Stomach smooth muscle (tissue), 2 donors: Measurements from ENCODE around the gene PAX7.

Experiments
- H3K27ac ChIP-seq: one replicate; pipeline ENCODE4 v1.7.0; 2013; ENCODE audit warnings: mild to moderate bottlenecking, low read length, inconsistent platforms
- H3K27me3 ChIP-seq, 2 donors: one replicate each; pipeline ENCODE4 v1.7.0; 2013; ENCODE audit warnings: low read length in 2 of 2; ENCODE audit not compliant: insufficient read depth in 2 of 2, control insufficient read depth in 1 of 2
- H3K36me3 ChIP-seq, 2 donors: one replicate each; pipeline ENCODE4 v1.7.0; 2013; ENCODE audit warnings: low read length in 2 of 2; ENCODE audit not compliant: control insufficient read depth in 2 of 2, insufficient read depth in 2 of 2
- H3K4me1 ChIP-seq: one replicate; pipeline ENCODE4 v1.7.0; 2013; ENCODE audit warnings: low read length; ENCODE audit not compliant: control insufficient read depth, insufficient read depth
- H3K4me3 ChIP-seq, 2 donors: one replicate each; pipeline ENCODE4 v1.7.0; 2013; ENCODE audit warnings: low read length in 2 of 2
- H3K9ac ChIP-seq, 2 donors: one replicate each; pipeline ENCODE4 v1.7.0; 2013; ENCODE audit warnings: low read length in 2 of 2, mild to moderate bottlenecking in 1 of 2
- H3K9me3 ChIP-seq, 2 donors: one replicate each; pipeline ENCODE4 v1.7.0; 2013; ENCODE audit warnings: low read length in 2 of 2; ENCODE audit not compliant: control insufficient read depth in 2 of 2
- donor health status: healthy.
- donor health status: Pancreatic carcinoma.

The PAX7 gene

DNA sequence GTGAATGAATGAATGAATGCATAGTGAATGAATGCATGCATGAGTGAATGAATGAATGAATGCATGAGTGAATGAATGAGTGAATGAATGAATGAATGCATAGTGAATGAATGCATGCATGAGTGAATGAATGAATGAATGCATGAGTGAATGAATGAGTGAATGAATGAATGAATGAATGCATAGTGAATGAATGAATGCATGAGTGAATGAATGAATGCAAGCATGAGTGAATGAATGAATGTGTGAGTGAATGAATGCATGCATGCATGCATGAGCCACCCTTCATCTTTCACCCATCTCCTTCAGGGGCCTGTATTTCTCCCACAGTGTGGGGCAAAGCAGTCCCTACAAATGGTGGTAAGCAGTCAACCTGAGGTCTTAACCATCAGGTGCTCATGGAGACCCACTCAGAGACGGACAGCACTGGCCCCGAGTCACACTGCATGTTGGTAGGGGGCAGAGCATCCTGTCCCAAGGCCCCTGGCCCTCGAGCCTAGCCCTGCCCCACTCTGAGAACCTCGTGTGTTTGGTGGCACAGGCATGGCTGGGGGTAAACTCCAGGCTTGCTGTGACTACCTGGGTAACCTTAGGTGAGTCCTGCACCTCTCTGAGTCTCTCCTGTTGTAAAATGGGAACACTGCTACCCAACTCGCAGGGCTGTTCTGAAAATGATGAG is 28.0 kb upstream of the PAX7 start:
- Histone ChIP-seq H3K9ac (no peak overlapping the region), H3K4me1 (no peaks in the 10 kb centered on the region)

DNA sequence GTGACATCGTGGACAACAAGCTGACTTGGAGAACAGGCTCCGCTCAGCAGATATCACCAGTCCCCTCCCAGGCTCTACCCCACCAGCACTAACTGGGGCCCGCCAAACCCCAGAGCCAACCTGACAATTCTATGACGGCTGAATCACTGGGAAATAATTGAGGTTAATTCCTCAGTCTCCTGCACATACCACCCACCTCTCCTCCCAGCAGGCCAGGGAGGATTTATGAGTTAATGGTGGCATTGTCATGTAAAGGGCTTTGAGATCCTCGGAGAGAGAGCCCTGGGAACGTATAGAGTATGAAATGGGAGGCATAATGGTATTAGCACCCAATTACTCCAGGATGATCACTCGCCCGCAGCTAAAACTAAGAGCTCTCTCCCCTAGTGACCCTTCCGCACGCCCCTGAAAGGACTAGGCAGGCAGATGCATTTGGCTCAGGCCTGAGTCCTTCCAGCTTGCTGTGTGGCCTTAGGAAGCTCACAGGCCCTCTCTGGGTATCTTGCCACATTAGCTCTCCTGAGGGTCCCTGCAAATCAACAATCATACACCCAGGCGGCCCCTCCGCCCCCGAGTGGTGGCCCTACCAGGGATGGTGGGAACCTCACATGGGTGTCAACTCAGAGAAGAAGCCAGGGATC is 27.3 kb upstream of the PAX7 start:
- H3K36me3 ChIP-seq = no peaks in the 10 kb centered on the region
- no peak overlapping the region for H3K4me3 ChIP-seq
- no peak overlapping the region for H3K27ac ChIP-seq
- H3K9ac ChIP-seq = no peak overlapping the region
- H3K27me3 ChIP-seq = peaks cover 14 to 18% of the 10 kb centered on the region in 2 donors
- H3K4me1 ChIP-seq = no peaks in the 10 kb centered on the region
- H3K9me3 ChIP-seq = no peaks in the 10 kb centered on the region

More for the DNA sequence above, 28.0 kb upstream of the PAX7 start:
- peaks cover 16 to 17% of the 10 kb centered on the region in 2 donors for H3K27me3 ChIP-seq
- H3K9me3 ChIP-seq = no peaks in the 10 kb centered on the region
- no peak overlapping the region for H3K4me3 ChIP-seq
- no peak overlapping the region for H3K27ac ChIP-seq
- no peaks in the 10 kb centered on the region for H3K36me3 ChIP-seq

DNA sequence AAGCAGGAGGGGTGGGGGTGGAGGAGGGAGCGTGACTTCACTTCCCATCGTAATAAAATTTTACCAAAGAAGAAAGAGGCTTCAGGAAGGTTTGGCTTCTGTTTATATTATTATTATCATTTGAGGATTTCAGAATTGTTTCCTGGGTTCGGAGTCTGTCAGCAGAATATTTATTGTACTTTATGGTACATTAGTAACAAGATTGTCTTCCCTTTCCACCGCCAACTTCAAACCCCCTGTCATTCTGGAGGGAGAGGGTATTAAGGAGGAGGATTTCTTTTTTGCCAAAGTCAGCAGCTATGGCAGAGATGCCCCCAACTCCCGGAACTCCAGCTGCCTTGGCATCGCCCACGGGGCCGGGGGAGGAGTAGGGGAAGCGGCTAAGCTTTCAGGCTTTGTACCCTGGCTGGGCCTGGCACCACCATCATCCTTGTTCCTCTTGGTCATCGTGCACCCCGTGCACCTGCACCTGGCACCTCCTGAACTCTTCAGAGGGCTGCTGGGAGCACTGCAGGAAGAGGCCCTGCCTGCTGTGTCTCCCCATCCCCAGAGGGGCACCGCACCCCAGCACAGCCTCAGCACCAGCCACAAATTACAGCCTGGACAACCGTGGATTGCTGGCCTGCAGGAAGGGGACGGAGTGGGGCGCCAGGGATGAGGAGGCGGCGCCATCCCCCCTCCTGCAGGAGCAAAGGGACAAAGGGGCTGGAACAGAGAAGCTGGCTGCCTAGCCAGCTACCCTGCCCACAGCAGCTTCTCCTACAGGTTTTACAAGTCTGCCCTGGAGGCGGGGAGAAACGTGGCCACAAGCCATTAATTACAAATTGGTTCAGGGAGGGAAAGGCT is 24.0 kb upstream of the PAX7 start:
- no peaks in the 10 kb centered on the region for H3K36me3 ChIP-seq
- peaks cover 13 to 22% of the 10 kb centered on the region in 2 donors for H3K27me3 ChIP-seq
- H3K9ac ChIP-seq = no peak overlapping the region
- no peak overlapping the region for H3K27ac ChIP-seq
- no peak overlapping the region for H3K4me3 ChIP-seq
- H3K4me1 ChIP-seq = no peaks in the 10 kb centered on the region
- peaks cover 0 to 3% of the 10 kb centered on the region in 2 donors for H3K9me3 ChIP-seq

DNA sequence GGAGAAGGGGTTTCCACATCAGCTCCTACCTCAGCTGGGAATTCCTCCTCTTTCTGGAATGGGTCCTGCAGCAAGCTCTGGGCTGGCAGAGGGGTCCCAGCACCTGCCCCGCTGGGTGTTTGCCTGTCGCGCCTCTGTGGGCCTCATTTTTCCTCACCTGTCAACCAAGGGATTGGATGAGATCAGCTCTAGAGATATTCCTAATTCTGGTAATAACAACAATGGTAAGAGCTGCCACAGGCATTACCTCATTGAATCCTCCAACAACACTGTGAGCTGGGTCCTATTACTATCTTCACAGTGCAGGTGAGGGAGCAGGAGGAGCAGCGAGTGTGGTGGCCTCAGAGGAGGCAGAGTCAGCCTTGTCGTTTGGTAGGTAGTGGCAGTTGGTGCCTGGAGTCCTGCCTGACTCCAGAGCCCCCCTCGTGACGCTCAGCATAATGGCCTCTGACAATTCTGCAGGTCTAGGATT is 23.3 kb upstream of the PAX7 start:
- no peaks in the 10 kb centered on the region for H3K4me1 ChIP-seq
- peaks cover 0 to 3% of the 10 kb centered on the region in 2 donors for H3K9me3 ChIP-seq
- no peak overlapping the region for H3K27ac ChIP-seq
- H3K27me3 ChIP-seq = peaks cover 13 to 20% of the 10 kb centered on the region in 2 donors
- H3K9ac ChIP-seq = no peak overlapping the region
- no peak overlapping the region for H3K4me3 ChIP-seq
- H3K36me3 ChIP-seq = no peaks in the 10 kb centered on the region

DNA sequence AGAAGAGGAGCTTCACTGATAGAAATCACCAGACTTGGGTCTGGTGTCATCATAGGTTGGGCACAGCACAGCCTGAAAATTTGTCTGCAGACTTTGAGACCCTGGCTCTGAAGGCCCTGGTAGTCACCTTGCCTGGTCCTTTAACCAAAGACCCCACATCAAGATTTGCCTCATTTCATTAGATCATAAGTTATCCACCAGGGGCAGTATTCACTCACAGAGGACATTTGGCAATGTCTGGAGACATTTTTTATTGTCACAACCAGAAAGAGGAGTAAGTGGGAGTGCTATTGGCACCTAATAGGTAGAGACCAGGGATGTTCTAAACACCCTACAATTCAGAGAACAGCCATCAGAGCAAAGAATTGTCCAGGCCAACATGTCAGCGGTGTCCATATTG is 22.1 kb upstream of the PAX7 start:
- Histone ChIP-seq H3K9me3 (peaks cover 0 to 3% of the 10 kb centered on the region in 2 donors), H3K9ac (no peak overlapping the region), H3K4me3 (no peak overlapping the region), H3K36me3 (no peaks in the 10 kb centered on the region), H3K27me3 (peaks cover 16 to 19% of the 10 kb centered on the region in 2 donors), H3K27ac (no peak overlapping the region), H3K4me1 (no peaks in the 10 kb centered on the region)

DNA sequence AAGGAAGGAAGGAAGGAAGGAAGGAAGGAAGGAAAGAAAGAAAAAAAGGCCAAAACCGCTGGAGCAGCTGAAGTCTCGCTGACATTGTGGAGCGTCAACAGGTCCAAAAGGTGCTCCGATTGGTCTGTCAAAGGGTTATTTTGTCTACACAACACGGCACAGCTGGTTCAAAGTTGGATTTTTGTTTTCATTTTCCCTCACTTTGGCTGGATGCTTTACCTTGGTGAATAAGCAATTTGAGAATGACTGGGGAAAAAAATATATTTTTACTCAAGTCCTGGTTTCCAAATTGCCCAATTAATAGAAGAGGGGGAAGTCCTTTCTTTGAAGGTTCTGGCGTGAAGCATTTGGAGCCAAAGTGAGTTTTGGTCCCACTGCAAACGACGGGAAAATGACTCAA is 19.3 kb upstream of the PAX7 start:
- Histone ChIP-seq H3K9me3 (peaks cover 0 to 3% of the 10 kb centered on the region in 2 donors), H3K36me3 (no peaks in the 10 kb centered on the region), H3K27me3 (peaks cover 19 to 20% of the 10 kb centered on the region in 2 donors), H3K4me1 (no peaks in the 10 kb centered on the region), H3K4me3 (no peak overlapping the region), H3K9ac (no peak overlapping the region), H3K27ac (no peak overlapping the region)

DNA sequence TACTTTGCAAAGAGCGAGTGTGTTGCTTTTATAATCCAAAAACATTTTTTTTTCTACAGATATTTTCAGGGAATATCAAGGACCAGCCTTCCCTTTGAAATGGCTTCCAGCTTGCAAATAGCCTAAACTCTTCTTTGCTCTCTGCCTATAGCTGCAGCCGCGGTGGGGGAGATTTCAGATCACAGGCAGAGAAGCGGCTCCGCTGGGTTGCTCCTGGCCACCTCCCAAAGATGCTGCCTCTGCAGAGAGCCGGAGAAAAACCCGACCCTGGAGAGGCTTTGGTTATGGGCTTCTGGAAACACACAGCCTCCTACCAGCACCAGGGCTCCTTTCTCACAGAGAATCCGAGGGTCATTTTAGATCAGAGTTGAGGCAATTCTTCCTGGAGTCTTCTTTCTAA is 18.6 kb upstream of the PAX7 start:
- H3K27me3 ChIP-seq = peaks cover 20 to 22% of the 10 kb centered on the region in 2 donors
- no peak overlapping the region for H3K4me3 ChIP-seq
- H3K9me3 ChIP-seq = peaks cover 0 to 3% of the 10 kb centered on the region in 2 donors
- no peaks in the 10 kb centered on the region for H3K4me1 ChIP-seq
- H3K27ac ChIP-seq = no peak overlapping the region
- H3K9ac ChIP-seq = no peak overlapping the region
- H3K36me3 ChIP-seq = no peaks in the 10 kb centered on the region

DNA sequence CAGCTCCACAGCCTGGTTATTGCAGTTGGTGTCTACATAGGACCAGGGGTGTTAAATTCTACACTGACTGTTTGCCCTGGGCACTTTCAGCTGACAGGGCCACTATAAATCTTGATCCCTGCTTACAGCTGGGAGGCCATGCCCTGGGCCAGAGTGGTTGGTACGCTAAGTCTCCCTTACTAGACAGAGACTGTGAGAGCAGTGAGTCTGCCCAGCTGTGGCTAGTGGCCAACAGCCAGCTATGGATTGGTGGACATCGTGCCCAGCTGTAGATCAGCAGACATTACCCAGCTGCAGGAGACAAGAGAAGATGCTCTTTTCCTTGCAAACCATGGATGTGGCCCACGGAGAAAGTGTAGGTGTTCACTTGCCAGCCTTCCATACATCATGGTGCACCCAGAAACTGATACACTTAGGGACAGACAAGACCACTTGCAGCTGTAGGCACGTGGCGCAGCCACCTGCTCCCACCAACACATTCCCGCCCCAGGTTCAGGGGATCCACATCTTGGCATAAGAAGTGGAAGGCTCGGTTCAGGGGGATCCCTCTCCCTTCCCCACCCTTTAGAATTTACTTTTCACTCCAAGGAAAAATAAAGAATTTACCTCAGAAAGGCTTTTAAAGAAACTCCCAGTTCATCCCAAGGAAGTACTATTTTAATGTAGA is 16.4 kb upstream of the PAX7 start:
- Histone ChIP-seq H3K27me3 (peaks cover 12 to 19% of the 10 kb centered on the region in 2 donors), H3K27ac (no peak overlapping the region)

DNA sequence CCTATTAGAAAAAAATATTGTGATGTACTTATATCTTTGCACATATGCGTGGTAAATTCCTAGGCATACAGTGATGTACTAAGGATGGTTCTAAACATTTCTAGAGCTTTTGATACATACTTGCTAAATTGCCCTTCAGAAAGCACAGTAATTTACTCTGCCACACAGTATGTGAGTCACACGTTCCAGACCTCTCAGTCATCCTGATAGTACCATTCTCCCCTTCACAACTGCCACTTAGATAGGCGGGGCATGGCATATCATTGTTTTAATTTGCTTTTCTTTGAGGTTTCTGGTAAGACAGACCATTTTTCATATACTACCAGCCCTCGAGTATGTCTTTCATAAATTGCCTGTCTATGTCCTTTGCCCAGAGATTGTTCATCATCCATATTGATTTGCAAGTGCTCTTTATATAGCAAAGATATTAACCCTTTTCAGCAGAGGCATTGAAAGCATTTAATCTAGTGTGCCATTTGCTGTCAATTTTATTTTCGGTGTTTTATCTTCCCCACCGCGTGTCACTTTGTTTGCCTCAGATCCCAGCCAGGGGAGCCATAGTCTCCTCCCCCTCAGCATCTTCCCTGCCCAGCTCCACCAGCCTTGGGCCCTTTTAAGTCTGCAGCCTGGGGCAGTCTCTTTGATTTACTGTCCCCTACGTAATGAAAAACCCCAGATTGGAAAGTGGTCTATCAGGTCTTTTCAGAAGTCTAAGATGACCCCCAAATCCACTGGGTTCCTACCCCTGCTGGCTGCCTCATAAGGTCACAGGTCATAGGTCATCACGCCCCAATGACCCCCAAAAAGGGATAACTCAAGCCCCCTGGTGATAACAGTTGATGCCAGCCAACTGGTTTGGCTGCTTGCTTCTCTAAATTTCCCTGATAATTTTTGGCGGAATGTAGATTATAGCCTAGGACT is 11.8 kb upstream of the PAX7 start:
- no peak overlapping the region for H3K27ac ChIP-seq
- peaks cover 15 to 26% of the 10 kb centered on the region in 2 donors for H3K27me3 ChIP-seq
- no peaks in the 10 kb centered on the region for H3K4me1 ChIP-seq
- no peaks in the 10 kb centered on the region for H3K9me3 ChIP-seq
- no peak overlapping the region for H3K9ac ChIP-seq
- no peak overlapping the region for H3K4me3 ChIP-seq
- no peaks in the 10 kb centered on the region for H3K36me3 ChIP-seq

More for the DNA sequence above, 16.4 kb upstream of the PAX7 start:
- H3K9ac ChIP-seq = no peak overlapping the region
- no peaks in the 10 kb centered on the region for H3K4me1 ChIP-seq
- no peaks in the 10 kb centered on the region for H3K9me3 ChIP-seq
- H3K36me3 ChIP-seq = no peaks in the 10 kb centered on the region
- H3K4me3 ChIP-seq = no peak overlapping the region
